SK-N-SH (cell line): Measurements from ENCODE around the gene OPCML. TPM values are rescaled to one million over a fixed set of nuclear protein-coding genes. Genes with fewer than 3 reads are reported as not detected.

Experiments used
- CTCF ChIA-PET: fragments of 300-600, 350-600 bp; formaldehyde crosslinking; extraction: SDS; loops from one replicate; lab custom pipeline; 2021; lab: Yijun Ruan, JAX
- POLR2A ChIA-PET: fragments of 350-600 bp; sonication (Branson Sonifier 250); formaldehyde crosslinking; extraction: SDS; loops from one replicate; lab custom pipeline; 2020; ENCODE audit warnings: antibody characterized with exemption, inconsistent platforms; lab: Yijun Ruan, JAX
- DNase-seq: peaks from one replicate; pipeline ENCODE4 v3.0.0; 2012
- H2AFZ ChIP-seq: fragments of 200-600 bp; sonication (generic); 2 replicates; pipeline ENCODE4 v1.8.1; 2016; ENCODE audit warnings: antibody characterized with exemption, mild to moderate bottlenecking, low read depth
- H3F3A ChIP-seq: fragments of 200-600 bp; sonication (generic); replicated peaks from 2 replicates; pipeline ENCODE3; 2016; ENCODE audit warnings: antibody characterized with exemption, mild to moderate bottlenecking; ENCODE audit not compliant: insufficient read depth
- H3K27ac ChIP-seq, 2 experiments: fragments of 200-500 bp in 1 of 2; fragments of 200-600 bp in 1 of 2; sonication (Bioruptor generic) in 1 of 2; sonication (generic), shearing (Covaris generic) in 1 of 2; 2 replicates each; pipeline versions ENCODE4 v1.5.1 to v1.6.1; 2014 to 2016; ENCODE audit warnings: low read depth in 2 of 2, inconsistent platforms in 1 of 2, low read length in 1 of 2, mild to moderate bottlenecking in 1 of 2, mixed read lengths in 1 of 2
- H3K27me3 ChIP-seq: fragments of 200-600 bp; sonication (generic), shearing (Covaris generic); 2 replicates; pipeline ENCODE4 v1.6.1; 2016; ENCODE audit warnings: mixed run types; ENCODE audit not compliant: insufficient read depth
- H3K36me3 ChIP-seq, 2 experiments: fragments of 200-500 bp in 1 of 2; fragments of 200-600 bp in 1 of 2; sonication (Bioruptor generic) in 1 of 2; sonication (generic) in 1 of 2; replicated peaks in 1 of 2; 2 replicates each; pipeline versions ENCODE3 to v1.5.1; 2014 to 2016; ENCODE audit warnings: low read length in 1 of 2, mild to moderate bottlenecking in 1 of 2; ENCODE audit not compliant: insufficient read depth in 2 of 2, control insufficient read depth in 1 of 2
- H3K4me1 ChIP-seq, 2 experiments: fragments of 200-500 bp in 1 of 2; fragments of 200-600 bp in 1 of 2; sonication (Bioruptor generic) in 1 of 2; sonication (generic), shearing (Covaris generic) in 1 of 2; 2 replicates each; pipeline versions ENCODE4 v1.5.1 to v1.6.1; 2014 to 2016; ENCODE audit warnings: low read depth in 1 of 2, low read length in 1 of 2, mixed run types in 1 of 2; ENCODE audit not compliant: insufficient read depth in 2 of 2, control insufficient read depth in 1 of 2
- H3K4me2 ChIP-seq: fragments of 200-600 bp; sonication (generic), shearing (Covaris generic); 2 replicates; pipeline ENCODE4 v1.6.1; 2017; ENCODE audit warnings: mixed run types
- H3K4me3 ChIP-seq, 2 experiments: fragments of 200-500 bp in 1 of 2; fragments of 200-600 bp in 1 of 2; sonication (Bioruptor generic) in 1 of 2; sonication (generic), shearing (Covaris generic) in 1 of 2; 2 replicates each; pipeline versions ENCODE4 v1.5.1 to v1.8.1; 2014 to 2016; ENCODE audit warnings: low read depth in 2 of 2, inconsistent platforms in 1 of 2, low read length in 1 of 2, mild to moderate bottlenecking in 1 of 2, mixed read lengths in 1 of 2, moderate library complexity in 1 of 2
- H3K79me2 ChIP-seq: fragments of 200-600 bp; sonication (generic); 2 replicates; pipeline ENCODE4 v1.8.1; 2017; ENCODE audit warnings: mild to moderate bottlenecking; ENCODE audit not compliant: insufficient read depth
- H3K9ac ChIP-seq: fragments of 200-600 bp; sonication (generic); 2 replicates; pipeline ENCODE4 v1.6.1; 2017; ENCODE audit warnings: mixed run types
- H3K9me2 ChIP-seq: fragments of 200-600 bp; sonication (generic); 2 replicates; pipeline ENCODE4 v1.6.1; 2017; ENCODE audit warnings: mixed run types
- H3K9me3 ChIP-seq: fragments of 200-600 bp; sonication (generic); 2 replicates; pipeline ENCODE4 v1.6.1; 2017; ENCODE audit warnings: mixed run types, mild to moderate bottlenecking, moderate library complexity
- H4K20me1 ChIP-seq: fragments of 200-600 bp; sonication (generic); 2 replicates; pipeline ENCODE4 v1.6.1; 2017; ENCODE audit warnings: mild to moderate bottlenecking, mixed run types; ENCODE audit not compliant: insufficient read depth
- EP300 ChIP-seq, 2 experiments: IDR thresholded peaks; 2 replicates each; pipeline versions ENCODE4 v1.4.0 to v1.6.1; 2012; ENCODE audit warnings: borderline replicate concordance in 1 of 2, low read depth in 1 of 2, low read length in 1 of 2
- EZH2phosphoT487 ChIP-seq: fragments of 200-600 bp; sonication (generic); IDR thresholded peaks from 2 replicates; pipeline ENCODE4 v1.6.1; 2017; ENCODE audit warnings: low read depth, mixed run types, mild to moderate bottlenecking, antibody characterized with exemption, moderate library complexity, borderline replicate concordance
- FOXM1 ChIP-seq: IDR thresholded peaks from 2 replicates; pipeline ENCODE4 v1.4.0; 2012; ENCODE audit warnings: low read depth, mild to moderate bottlenecking
- GATA2 ChIP-seq: sonication (generic); formaldehyde crosslinking; IDR thresholded peaks from 2 replicates; pipeline ENCODE4 v1.5.0; 2020; ENCODE audit warnings: mild to moderate bottlenecking, missing genetic modification reagents
- JUND ChIP-seq: IDR thresholded peaks from 2 replicates; pipeline ENCODE4 v1.4.0; 2012
- MEF2A ChIP-seq: IDR thresholded peaks from 2 replicates; pipeline ENCODE4 v1.4.0; 2012; ENCODE audit warnings: low read depth, borderline replicate concordance
- POLR2AphosphoS5 ChIP-seq: IDR thresholded peaks from 2 replicates; pipeline ENCODE4 v1.6.1; 2012; ENCODE audit warnings: low read depth, low read length
- RAD21 ChIP-seq: IDR thresholded peaks from 2 replicates; pipeline ENCODE4 v1.6.1; 2012; ENCODE audit warnings: mild to moderate bottlenecking, low read length
- RCOR1 ChIP-seq: fragments of 150-350 bp; IDR thresholded peaks from 2 replicates; pipeline ENCODE4 v1.6.1; 2017; ENCODE audit warnings: antibody characterized with exemption, low read length
- RXRA ChIP-seq: IDR thresholded peaks from 2 replicates; pipeline ENCODE4 v1.4.0; 2012; ENCODE audit warnings: low read depth, mild to moderate bottlenecking, borderline replicate concordance
- SMC3 ChIP-seq: IDR thresholded peaks from 2 replicates; pipeline ENCODE4 v1.6.1; 2012; ENCODE audit warnings: low read depth, low read length, improper control_type of control experiment
- TAF1 ChIP-seq: IDR thresholded peaks from 2 replicates; pipeline ENCODE4 v1.6.1; 2012; ENCODE audit warnings: low read depth, mild to moderate bottlenecking, low read length, moderate library complexity, borderline replicate concordance
- TEAD4 ChIP-seq: IDR thresholded peaks from 2 replicates; pipeline ENCODE4 v1.4.0; 2012; ENCODE audit warnings: mild to moderate bottlenecking, borderline replicate concordance; ENCODE audit not compliant: insufficient read depth
- WGBS: methylation state at CpG from one replicate; pipeline ENCODE4 v1.1.6; 2017; ENCODE audit warnings: low lambda C conversion rate; 5-methylcytosine and 5-hydroxymethylcytosine counted together
- polyA plus RNA-seq, 3 experiments: library from polyadenylated mRNA; depleted of rRNA; stranded (reverse); fragments of >200 nt; gene quantifications; 2 replicates each; pipeline ENCODE4 v1.2.3, GENCODE V29; 2012
- TF ChIP-seq, protein P1 (sequence below): IDR thresholded peaks from 2 replicates; pipeline ENCODE4 v1.4.0; 2012; ENCODE audit warnings: low read depth
- TF ChIP-seq, protein P2 (sequence below): fragments of 150-350 bp; IDR thresholded peaks from 2 replicates; pipeline ENCODE4 v1.6.1; 2017; ENCODE audit warnings: antibody characterized with exemption, low read length, low read depth, borderline replicate concordance
- TF ChIP-seq, protein P3 (sequence below): IDR thresholded peaks from 2 replicates; pipeline ENCODE4 v1.6.1; 2012; ENCODE audit warnings: mild to moderate bottlenecking, low read depth, low read length, moderate library complexity
- TF ChIP-seq, protein P4 (sequence below): fragments of 150-350 bp; IDR thresholded peaks from 2 replicates; pipeline ENCODE4 v1.6.1; 2016; ENCODE audit warnings: mild to moderate bottlenecking, low read depth, low read length
- TF ChIP-seq, protein P5 (sequence below): fragments of 200-600 bp; sonication (generic); IDR thresholded peaks from 2 replicates; pipeline ENCODE4 v1.6.1; 2017; ENCODE audit warnings: antibody characterized with exemption, mild to moderate bottlenecking, moderate library complexity

The OPCML gene
- polyA plus RNA-seq, 1 of the 3 experiments (the other 2 are of a cell fraction), result not detected

DNA sequence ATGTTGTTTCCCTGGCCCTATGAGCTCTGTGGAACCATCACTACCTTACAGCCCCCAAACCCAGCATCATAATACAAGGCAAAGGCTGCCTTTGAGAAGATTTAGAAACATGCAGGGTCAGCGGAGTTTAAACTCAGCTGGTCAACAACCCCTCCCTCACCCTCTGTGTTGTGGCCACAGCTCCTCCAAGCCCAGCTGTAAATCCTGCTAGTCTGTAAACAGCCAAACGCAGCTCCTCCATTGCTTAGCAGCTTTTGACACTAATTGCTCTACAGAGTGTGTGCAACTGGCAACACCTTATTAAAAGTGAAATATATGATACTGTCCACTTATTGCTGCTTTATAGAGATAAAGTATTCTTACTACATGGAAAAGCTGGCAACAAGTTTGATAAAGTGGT lies 29.1 kb downstream of the OPCML start:
- Histone ChIP-seq H3K27ac (no peak overlapping the region), H3K36me3 (no peaks in the 10 kb centered on the region), H3K9me2 (no peaks in the 10 kb centered on the region), H4K20me1 (no peaks in the 10 kb centered on the region), H3K27me3 (no peaks in the 10 kb centered on the region), H3K4me2 (no peak overlapping the region), H3K79me2 (no peaks in the 10 kb centered on the region), H3K4me1 (no peaks in the 10 kb centered on the region; a peak in 1 of 4 replicates), H3F3A (no peaks in the 10 kb centered on the region), H3K4me3 (no peak overlapping the region), H3K9ac (no peak overlapping the region), H2AFZ (no peak overlapping the region), H3K9me3 (no peaks in the 10 kb centered on the region)
- WGBS, result 24% methylated on average over 2 of the region's 2 CpGs
- POLR2A ChIA-PET, result no interaction called here
- DNase-seq, result no peak
- CTCF ChIA-PET, result interaction anchor here (1.8 kb wide), 1 partner anchor 368 kb away, joined by 5 read pairs; no protein-coding TSS in a partner anchor
- TF ChIP-seq, protein P1, sequence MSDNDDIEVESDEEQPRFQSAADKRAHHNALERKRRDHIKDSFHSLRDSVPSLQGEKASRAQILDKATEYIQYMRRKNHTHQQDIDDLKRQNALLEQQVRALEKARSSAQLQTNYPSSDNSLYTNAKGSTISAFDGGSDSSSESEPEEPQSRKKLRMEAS, result no peak
- no peak for TF ChIP-seq RXRA
- no peak for TF ChIP-seq TAF1
- TF ChIP-seq GATA2 (CRISPR knock-in tag), result no peak
- TF ChIP-seq EZH2phosphoT487, result no peak
- TF ChIP-seq JUND, result no peak

DNA sequence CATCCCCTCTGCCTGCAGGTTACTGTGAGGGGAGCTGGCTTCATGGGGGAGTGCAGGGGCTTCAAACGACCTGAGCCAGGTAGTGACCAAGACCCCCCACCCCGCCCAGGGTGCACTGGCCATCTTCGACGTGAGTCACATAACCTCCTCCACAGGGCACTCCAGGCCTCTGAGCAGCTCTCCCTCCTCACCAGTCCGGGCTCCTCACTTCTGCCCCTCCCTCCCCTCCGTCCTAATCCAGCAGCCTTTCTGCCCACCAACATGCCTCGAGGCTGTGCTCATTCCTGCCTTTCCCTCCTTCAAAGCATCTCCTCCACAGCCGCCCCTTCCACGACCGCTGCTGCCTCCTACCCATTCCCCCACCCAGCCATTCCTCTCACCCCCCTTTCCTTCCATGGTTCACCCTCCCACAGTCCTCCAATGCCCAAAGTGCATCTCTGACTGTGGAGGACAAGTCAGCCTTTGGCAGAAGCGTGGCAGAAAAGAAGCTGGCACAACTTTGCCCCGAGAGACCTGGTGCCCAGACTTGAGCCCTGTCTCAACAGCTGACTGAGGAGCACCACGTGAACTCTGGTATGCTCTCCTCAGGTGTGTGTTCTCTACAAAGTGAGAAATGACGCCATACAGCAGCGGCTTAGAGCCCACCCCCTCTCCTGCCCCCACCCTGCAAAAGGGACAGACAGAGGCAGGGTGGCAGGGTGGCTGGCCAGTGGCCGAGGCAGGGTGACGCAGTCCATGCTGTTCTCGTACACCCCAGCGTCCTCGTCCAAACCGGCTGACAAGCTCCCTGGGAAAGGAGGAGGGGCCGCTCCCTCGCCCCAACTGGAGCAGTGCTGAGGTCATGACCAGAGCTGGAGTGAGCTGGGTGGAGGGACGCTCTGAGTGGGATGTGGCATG lies 30.4 kb downstream of the OPCML start:
- no peaks in the 10 kb centered on the region for H4K20me1 ChIP-seq
- no peaks in the 10 kb centered on the region for H3K9me2 ChIP-seq
- no peaks in the 10 kb centered on the region for H3K27me3 ChIP-seq
- no peaks in the 10 kb centered on the region for H3K36me3 ChIP-seq
- no peaks in the 10 kb centered on the region for H3F3A ChIP-seq
- DNase-seq, result no peak
- 28% methylated on average over 17 of the region's 24 CpGs for WGBS
- no peak overlapping the region for H3K4me2 ChIP-seq
- H3K9me3 ChIP-seq, result no peaks in the 10 kb centered on the region
- no peak overlapping the region for H3K9ac ChIP-seq
- H3K79me2 ChIP-seq, result no peaks in the 10 kb centered on the region
- H2AFZ ChIP-seq, result no peak overlapping the region
- H3K4me1 ChIP-seq, result no peaks in the 10 kb centered on the region; a peak in 1 of 4 replicates
- POLR2A ChIA-PET, result no interaction called here
- H3K27ac ChIP-seq, result no peak overlapping the region
- H3K4me3 ChIP-seq, result no peak overlapping the region
- CTCF ChIA-PET, result interaction anchor here (0.6 kb wide), 1 partner anchor 79 kb away, joined by 3 read pairs; no protein-coding TSS in a partner anchor
- TF ChIP-seq TEAD4 (no peak), RAD21 (no peak), RXRA (no peak), GATA2 (CRISPR knock-in tag) (no peak), TAF1 (no peak), SMC3 (no peak), MEF2A (no peak), JUND (no peak), EP300 (IDR thresholded peaks at IDR 0.05; ENCODE audit: borderline replicate concordance in 1 of 2, low read depth in 1 of 2, low read length in 1 of 2) (no peak), POLR2AphosphoS5 (no peak), FOXM1 (no peak), RCOR1 (no peak)
- TF ChIP-seq, protein P2, sequence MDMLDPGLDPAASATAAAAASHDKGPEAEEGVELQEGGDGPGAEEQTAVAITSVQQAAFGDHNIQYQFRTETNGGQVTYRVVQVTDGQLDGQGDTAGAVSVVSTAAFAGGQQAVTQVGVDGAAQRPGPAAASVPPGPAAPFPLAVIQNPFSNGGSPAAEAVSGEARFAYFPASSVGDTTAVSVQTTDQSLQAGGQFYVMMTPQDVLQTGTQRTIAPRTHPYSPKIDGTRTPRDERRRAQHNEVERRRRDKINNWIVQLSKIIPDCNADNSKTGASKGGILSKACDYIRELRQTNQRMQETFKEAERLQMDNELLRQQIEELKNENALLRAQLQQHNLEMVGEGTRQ, result no peak
- TF ChIP-seq, protein P3, sequence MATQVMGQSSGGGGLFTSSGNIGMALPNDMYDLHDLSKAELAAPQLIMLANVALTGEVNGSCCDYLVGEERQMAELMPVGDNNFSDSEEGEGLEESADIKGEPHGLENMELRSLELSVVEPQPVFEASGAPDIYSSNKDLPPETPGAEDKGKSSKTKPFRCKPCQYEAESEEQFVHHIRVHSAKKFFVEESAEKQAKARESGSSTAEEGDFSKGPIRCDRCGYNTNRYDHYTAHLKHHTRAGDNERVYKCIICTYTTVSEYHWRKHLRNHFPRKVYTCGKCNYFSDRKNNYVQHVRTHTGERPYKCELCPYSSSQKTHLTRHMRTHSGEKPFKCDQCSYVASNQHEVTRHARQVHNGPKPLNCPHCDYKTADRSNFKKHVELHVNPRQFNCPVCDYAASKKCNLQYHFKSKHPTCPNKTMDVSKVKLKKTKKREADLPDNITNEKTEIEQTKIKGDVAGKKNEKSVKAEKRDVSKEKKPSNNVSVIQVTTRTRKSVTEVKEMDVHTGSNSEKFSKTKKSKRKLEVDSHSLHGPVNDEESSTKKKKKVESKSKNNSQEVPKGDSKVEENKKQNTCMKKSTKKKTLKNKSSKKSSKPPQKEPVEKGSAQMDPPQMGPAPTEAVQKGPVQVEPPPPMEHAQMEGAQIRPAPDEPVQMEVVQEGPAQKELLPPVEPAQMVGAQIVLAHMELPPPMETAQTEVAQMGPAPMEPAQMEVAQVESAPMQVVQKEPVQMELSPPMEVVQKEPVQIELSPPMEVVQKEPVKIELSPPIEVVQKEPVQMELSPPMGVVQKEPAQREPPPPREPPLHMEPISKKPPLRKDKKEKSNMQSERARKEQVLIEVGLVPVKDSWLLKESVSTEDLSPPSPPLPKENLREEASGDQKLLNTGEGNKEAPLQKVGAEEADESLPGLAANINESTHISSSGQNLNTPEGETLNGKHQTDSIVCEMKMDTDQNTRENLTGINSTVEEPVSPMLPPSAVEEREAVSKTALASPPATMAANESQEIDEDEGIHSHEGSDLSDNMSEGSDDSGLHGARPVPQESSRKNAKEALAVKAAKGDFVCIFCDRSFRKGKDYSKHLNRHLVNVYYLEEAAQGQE, result no peak
- TF ChIP-seq, protein P4, sequence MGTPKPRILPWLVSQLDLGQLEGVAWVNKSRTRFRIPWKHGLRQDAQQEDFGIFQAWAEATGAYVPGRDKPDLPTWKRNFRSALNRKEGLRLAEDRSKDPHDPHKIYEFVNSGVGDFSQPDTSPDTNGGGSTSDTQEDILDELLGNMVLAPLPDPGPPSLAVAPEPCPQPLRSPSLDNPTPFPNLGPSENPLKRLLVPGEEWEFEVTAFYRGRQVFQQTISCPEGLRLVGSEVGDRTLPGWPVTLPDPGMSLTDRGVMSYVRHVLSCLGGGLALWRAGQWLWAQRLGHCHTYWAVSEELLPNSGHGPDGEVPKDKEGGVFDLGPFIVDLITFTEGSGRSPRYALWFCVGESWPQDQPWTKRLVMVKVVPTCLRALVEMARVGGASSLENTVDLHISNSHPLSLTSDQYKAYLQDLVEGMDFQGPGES, result no peak
- TF ChIP-seq, protein P5, sequence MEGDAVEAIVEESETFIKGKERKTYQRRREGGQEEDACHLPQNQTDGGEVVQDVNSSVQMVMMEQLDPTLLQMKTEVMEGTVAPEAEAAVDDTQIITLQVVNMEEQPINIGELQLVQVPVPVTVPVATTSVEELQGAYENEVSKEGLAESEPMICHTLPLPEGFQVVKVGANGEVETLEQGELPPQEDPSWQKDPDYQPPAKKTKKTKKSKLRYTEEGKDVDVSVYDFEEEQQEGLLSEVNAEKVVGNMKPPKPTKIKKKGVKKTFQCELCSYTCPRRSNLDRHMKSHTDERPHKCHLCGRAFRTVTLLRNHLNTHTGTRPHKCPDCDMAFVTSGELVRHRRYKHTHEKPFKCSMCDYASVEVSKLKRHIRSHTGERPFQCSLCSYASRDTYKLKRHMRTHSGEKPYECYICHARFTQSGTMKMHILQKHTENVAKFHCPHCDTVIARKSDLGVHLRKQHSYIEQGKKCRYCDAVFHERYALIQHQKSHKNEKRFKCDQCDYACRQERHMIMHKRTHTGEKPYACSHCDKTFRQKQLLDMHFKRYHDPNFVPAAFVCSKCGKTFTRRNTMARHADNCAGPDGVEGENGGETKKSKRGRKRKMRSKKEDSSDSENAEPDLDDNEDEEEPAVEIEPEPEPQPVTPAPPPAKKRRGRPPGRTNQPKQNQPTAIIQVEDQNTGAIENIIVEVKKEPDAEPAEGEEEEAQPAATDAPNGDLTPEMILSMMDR, result no peak
